SKM-1 (cell line): ENCODE measurements around the gene ARHGAP18.
"Not testable (repeated sequence)": the region's sequence is repeated elsewhere in the genome, so short reads cannot be mapped to it uniquely, and the experiment has no call there.

Experiments
- DNase-seq: peaks from one replicate; lab custom pipeline; 2025; ENCODE audit not compliant: unreplicated experiment; lab: John Stamatoyannopoulos, UW

Gene ARHGAP18

GRCh38 chr6:129593233-129593564, 116.8 kb downstream of the ARHGAP18 start:
- no peak for DNase-seq

- DNase-seq, result no peak
These were observed 117.3 kb downstream of the ARHGAP18 start for GRCh38 chr6:129592516-129593232.

- no peak for DNase-seq
These were observed 119.5 kb downstream of the ARHGAP18 start for GRCh38 chr6:129590408-129591022.

- DNase-seq, result no peak
These were observed 123.2 kb downstream of the ARHGAP18 start for GRCh38 chr6:129586815-129587214.

- DNase-seq, result no peak
These were observed 126.1 kb downstream of the ARHGAP18 start for GRCh38 chr6:129583866-129584265.

- no peak for DNase-seq
These were observed 131.7 kb downstream of the ARHGAP18 start for GRCh38 chr6:129578315-129578714.

- DNase-seq, result no peak
These were observed 132.3 kb downstream of the ARHGAP18 start for GRCh38 chr6:129577691-129578090.

GRCh38 chr6:129576456-129576855, 133.5 kb downstream of the ARHGAP18 start:
- DNase-seq, result no peak

DNA sequence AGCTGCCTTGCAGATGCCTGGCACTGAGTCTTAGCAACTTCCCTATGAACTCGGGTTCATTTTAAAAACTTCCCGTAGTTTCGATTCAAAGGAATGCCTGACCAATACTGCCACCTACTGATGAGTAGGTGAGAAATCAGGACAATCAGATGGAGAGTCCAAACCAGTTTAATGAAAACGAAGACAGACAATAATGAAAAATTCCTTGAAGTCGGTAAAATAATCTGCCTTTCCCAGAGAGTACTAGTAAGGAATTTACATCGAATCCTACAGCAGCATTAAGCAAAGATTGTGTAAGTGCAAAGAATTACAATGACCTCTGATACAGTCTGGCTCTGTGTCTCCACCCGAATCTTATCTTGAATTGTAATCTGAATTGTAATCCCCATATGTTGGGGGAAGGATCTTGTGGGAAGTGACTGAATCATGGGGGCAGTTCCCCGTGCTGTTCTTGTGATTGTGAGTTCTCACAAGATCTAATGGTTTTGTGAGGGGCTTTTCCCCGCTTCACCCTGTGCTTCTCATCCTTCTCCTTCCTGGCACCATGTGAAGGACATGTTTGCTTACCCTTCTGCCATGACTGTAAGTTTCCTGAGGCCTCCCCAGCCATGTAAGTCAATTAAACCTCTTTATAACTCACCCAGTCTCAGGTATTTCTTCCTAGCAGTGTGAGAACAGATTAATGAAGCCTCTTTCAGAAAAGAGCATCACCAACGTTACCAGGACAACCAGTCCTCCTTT, 134.4 kb downstream of the ARHGAP18 start:
- DNase-seq, result peak; percentile 45

GRCh38 chr6:129574605-129575004, 135.4 kb downstream of the ARHGAP18 start:
- DNase-seq, result not testable (repeated sequence)

DNA sequence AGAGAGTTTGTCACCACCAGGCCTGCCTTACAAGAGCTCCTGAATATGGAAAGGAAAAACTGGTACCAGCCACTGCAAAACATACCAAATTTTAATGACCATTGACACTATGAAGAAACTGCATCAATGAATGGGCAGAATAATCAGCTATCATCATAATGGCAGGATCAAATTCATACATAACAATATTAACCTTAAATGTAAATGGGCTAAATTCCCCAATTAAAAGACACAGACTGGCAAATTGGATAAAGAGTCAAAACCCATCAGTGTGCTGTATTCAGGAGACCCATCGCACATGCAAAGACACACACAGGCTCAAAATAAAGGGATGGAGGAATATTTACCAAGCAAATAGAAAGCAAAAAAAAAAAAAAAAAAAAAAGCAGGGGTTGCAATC, 139.0 kb downstream of the ARHGAP18 start:
- not testable (repeated sequence) for DNase-seq

GRCh38 chr6:129568015-129568414, 142.0 kb downstream of the ARHGAP18 start:
- DNase-seq, result no peak

- no peak for DNase-seq
These were observed 142.6 kb downstream of the ARHGAP18 start for GRCh38 chr6:129567374-129567773.

DNA sequence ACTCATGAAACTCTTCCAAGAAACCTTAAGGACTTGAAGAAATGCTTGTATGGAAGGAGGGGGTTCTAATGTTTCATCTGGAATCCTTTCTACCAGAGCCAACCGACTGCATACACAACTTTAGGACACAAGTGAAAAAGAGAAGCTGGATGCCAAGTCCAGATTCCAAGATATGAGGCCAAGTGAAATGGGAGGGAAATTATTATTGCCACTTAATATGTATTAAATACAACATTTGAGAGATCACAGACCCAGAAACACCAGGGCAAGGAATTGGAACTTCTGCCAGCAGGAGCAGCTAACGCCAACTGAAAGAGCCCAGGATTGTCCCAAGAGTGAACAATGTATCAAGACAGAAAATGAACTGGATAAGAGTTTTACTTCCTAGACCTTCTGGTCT, 144.2 kb downstream of the ARHGAP18 start:
- no peak for DNase-seq

DNA sequence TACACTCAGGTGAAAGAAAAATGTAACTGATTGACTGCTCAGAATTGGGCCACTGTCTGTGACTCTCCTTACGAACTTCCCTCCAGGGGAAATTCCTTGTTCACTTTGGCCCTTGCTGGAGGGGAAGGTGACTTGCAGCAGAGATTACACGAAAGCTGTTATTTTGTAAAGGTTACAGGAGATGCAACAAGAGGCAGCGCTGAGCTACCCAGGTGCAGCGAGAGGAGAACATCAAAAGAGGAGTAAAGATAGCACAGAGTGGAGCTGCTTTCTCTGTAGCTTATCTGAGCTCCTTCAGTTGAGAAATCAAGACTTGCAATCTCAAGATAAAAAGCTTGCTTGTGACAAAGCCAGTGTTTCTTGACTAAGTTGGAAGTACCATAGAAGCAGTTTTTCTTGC, 144.6 kb downstream of the ARHGAP18 start:
- no peak for DNase-seq

DNA sequence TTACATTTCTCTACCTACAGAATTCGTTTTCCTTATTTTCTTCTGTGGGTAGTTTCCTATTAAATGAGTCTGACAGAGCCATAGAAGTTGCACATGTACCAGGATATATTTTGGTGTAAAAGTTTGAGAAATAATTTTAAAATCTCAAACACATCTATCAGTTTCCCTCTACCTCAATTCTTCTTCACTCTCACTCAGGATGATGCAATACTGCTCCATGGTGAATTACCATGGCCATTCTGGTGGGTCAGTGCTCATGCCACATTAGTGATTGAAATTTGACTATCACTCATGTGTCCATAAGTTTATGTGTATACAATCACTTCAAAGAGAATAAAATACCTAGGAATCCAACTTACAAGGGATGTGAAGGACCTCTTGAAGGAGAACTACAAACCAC, 151.7 kb downstream of the ARHGAP18 start:
- DNase-seq, result no peak

GRCh38 chr6:129555206-129555832, 154.7 kb downstream of the ARHGAP18 start:
- DNase-seq, result no peak

- DNase-seq, result no peak
These were observed 157.6 kb downstream of the ARHGAP18 start for GRCh38 chr6:129552413-129552812.

DNA sequence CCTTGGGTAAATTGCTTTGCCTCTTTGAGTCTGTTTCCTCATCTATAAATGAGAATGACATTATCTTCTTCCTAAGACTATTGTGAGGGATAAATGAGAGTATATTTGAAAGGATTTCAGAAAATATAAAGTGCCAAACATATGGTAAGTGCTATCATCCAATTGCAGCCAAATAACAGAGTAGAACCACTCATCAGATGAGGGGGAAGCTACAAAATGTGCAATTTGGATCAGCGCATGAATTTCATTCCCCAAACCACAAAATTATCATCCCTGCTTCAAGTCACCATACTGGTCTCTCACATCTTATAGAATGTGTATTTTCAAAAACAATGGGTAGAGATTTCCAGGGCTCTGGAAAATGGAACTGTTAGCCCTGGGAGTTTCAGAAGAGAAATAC, 158.5 kb downstream of the ARHGAP18 start:
- no peak for DNase-seq

GRCh38 chr6:129546702-129547101, 163.3 kb downstream of the ARHGAP18 start:
- no peak for DNase-seq

GRCh38 chr6:129544892-129545612, 164.9 kb downstream of the ARHGAP18 start:
- DNase-seq, result no peak
